Esophagus (tissue), 2 donors: ENCODE measurements around the gene SLIT3. TPM values are rescaled to one million over a fixed set of nuclear protein-coding genes. Genes with fewer than 3 reads are reported as not detected.

Experiments
- H3K27ac ChIP-seq, 2 donors: one replicate each; pipeline ENCODE4 v1.5.1; 2013; ENCODE audit warnings: low read depth in 2 of 2, mild to moderate bottlenecking in 2 of 2, inconsistent platforms in 1 of 2, low read length in 1 of 2, moderate library complexity in 1 of 2
- H3K27me3 ChIP-seq, 2 donors: one replicate each; pipeline ENCODE4 v1.6.1; 2013; ENCODE audit warnings: low read length in 2 of 2, control low read depth in 1 of 2, mild to moderate bottlenecking in 1 of 2; ENCODE audit not compliant: insufficient read depth in 2 of 2, control insufficient read depth in 1 of 2
- H3K36me3 ChIP-seq, 2 donors: one replicate each; pipeline ENCODE4 v1.6.1; 2013; ENCODE audit warnings: low read length in 1 of 2; ENCODE audit not compliant: control insufficient read depth in 2 of 2, insufficient read depth in 2 of 2
- H3K4me1 ChIP-seq, 2 donors: one replicate each; pipeline ENCODE4 v1.6.1; 2013; ENCODE audit warnings: low read length in 1 of 2; ENCODE audit not compliant: control insufficient read depth in 2 of 2, insufficient read depth in 2 of 2
- H3K4me3 ChIP-seq, 2 donors: one replicate each; pipeline ENCODE4 v1.5.1; 2013; ENCODE audit warnings: low read length in 2 of 2, mild to moderate bottlenecking in 2 of 2, low read depth in 1 of 2, moderate library complexity in 1 of 2
- H3K9me3 ChIP-seq, 2 donors: one replicate each; pipeline ENCODE4 v1.6.1; 2013; ENCODE audit warnings: mild to moderate bottlenecking in 2 of 2, low read depth in 1 of 2, low read length in 1 of 2, moderate library complexity in 1 of 2; ENCODE audit not compliant: control insufficient read depth in 2 of 2, insufficient read depth in 1 of 2
- WGBS, 2 donors: extraction: QIAGEN DNeasy Blood & Tissue Kit; methylation state at CpG; one replicate each; pipeline ENCODE4 v1.1.7; 2013; 5-methylcytosine and 5-hydroxymethylcytosine counted together
- polyA plus RNA-seq, 2 donors: library from polyadenylated mRNA; stranded (reverse); fragments of 200-250 nt; gene quantifications; one replicate each; pipeline ENCODE4 v1.2.3, GENCODE V29; 2013
- donor health status: healthy with polysubstance abuse.
- donor health status: Bipolar disorder and iron deficiency.

SLIT3 gene
- polyA plus RNA-seq, 2 donors, result 0.53 to 2.0 TPM

DNA sequence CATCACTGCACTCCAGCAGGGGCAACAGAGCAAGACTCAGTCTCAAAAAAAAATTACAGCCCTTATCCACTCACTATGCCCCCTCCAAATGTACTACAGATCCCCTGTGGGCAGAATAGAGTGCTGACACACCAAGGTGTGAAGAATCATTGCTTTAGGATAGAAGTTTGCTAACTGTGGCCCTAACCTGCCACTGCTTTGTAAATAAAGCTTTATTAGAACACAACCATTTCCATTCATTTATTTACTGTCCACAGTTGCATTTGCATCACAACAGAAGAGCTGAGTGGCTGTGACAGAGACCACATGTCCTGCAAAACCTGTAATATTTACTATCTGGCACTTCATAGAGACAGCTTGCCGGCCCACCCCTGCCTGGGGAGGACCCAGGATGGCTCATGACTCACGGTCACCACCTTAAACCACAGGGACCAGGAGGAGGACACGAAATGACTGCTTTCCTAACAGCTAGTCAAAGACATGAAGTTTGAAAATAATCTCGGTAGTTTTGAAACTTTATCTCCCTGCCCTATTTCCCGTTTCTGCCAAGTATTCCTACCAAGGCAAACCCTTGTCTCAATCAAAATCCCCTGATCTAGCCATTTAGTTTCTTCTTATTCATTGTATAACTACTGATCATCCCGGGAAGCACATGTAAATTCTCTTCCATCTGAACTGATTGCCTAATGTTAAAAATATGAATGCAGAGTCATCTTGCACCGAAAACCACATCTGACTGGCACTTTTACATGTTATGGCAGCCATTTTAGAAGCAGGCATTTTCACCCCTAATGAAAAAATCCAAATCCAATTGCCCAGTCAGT, 206.1 kb downstream of the SLIT3 start:
- H3K27ac ChIP-seq, result no peak overlapping the region
- H3K4me1 ChIP-seq, result peaks cover 0 to 3% of the 10 kb centered on the region in 2 donors
- no peaks in the 10 kb centered on the region for H3K9me3 ChIP-seq
- WGBS, 2 donors, result 77 to 79% methylated on average over 7 of the region's 7 CpGs
- H3K36me3 ChIP-seq, result no peaks in the 10 kb centered on the region
- no peak overlapping the region for H3K4me3 ChIP-seq
- no peaks in the 10 kb centered on the region for H3K27me3 ChIP-seq

DNA sequence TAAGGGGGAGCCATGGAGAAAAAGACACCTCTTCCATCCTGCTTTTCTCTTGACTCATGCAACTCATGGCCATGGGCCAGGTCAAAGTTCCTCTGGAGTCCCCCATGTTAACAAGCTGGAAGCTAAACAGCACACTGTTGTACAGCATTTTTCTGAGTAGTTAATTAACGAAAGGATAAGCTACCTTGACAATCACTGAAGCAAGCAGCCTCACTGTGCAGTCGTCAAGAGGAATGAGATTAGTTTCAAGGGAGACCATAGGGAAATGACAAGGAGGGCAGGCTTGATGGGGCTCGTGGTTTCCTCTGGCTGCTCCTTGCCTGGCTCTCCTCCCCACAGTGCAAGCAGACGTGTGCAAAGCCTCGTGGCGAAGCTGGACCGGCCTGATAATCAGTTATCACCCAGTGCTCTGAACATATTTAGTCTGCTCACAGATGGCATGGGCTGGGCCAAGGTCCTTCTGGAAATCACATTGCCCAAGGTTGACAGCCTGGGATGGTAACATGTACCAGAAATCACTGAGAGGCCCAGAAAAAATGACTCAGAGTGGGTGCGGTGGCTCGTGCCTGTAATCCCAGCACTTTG, 209.5 kb downstream of the SLIT3 start:
- Histone ChIP-seq H3K4me3 (no peak overlapping the region), H3K36me3 (no peaks in the 10 kb centered on the region), H3K9me3 (no peaks in the 10 kb centered on the region), H3K4me1 (peaks cover 0 to 3% of the 10 kb centered on the region in 2 donors), H3K27ac (no peak overlapping the region), H3K27me3 (no peaks in the 10 kb centered on the region)
- WGBS, 2 donors, result 81 to 88% methylated on average over 9 of the region's 9 CpGs

DNA sequence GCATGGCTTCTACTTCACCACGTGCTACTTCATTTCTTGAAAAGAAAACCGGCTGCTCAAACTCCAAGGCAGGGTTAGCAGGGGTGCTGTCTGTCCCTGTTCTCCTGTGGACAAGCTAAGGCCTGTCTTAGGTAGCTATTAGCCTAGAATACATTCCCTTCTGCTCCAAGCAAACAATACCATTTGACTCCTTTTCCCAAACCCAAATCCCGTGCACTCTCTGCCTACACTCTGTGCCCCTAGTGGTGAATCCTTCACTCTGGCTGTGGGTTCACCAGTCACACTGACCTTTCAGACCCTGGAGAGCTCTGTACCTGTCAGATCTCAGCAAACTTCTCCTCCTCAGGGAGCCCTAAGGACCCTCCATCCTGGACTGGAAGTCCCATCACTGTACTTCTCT, 211.6 kb downstream of the SLIT3 start:
- H3K4me3 ChIP-seq, result no peak overlapping the region
- no peaks in the 10 kb centered on the region for H3K36me3 ChIP-seq
- no peaks in the 10 kb centered on the region for H3K27me3 ChIP-seq
- H3K27ac ChIP-seq, result no peak overlapping the region
- H3K9me3 ChIP-seq, result no peaks in the 10 kb centered on the region
- 57 to 67% methylated on average over 3 of the region's 3 CpGs for WGBS, 2 donors
- peaks cover 0 to 3% of the 10 kb centered on the region in 2 donors for H3K4me1 ChIP-seq

DNA sequence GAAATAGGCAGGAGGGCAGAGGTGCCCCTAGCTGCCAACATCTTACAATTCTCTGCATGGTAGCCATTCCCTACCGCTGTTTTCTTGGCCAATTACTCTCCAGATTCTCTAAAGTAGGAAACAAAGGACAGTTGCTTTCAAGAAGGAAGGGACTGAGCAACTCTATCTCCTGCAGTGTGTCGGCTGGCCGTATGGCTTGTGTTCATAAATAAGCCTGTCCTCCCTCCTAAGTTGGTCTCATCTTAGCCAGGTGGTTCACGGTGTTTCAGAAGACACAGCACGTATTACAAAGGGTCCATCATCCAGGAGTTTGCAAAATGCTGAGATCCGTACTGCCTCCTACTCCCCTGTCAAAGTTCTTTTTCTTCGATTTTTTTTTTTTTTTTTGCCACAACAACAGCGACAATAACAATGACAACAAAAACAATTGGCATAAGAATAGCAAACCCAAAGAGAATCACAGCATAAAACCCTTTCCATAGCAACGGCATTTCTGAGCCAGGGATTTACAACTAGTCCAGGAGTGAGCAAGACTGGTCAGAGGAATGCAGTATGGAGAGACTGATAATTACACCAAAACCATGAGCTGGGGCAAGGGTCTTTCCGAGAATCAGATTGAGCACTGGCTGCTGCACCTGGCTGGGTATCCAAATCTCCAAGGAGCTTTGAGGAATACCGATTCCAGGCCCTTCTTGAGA, 212.8 kb downstream of the SLIT3 start:
- 87 to 90% methylated on average over 11 of the region's 11 CpGs for WGBS, 2 donors
- Histone ChIP-seq H3K4me3 (no peak overlapping the region), H3K27ac (no peak overlapping the region), H3K36me3 (no peaks in the 10 kb centered on the region), H3K9me3 (no peaks in the 10 kb centered on the region), H3K27me3 (no peaks in the 10 kb centered on the region), H3K4me1 (peaks cover 0 to 3% of the 10 kb centered on the region in 2 donors)

DNA sequence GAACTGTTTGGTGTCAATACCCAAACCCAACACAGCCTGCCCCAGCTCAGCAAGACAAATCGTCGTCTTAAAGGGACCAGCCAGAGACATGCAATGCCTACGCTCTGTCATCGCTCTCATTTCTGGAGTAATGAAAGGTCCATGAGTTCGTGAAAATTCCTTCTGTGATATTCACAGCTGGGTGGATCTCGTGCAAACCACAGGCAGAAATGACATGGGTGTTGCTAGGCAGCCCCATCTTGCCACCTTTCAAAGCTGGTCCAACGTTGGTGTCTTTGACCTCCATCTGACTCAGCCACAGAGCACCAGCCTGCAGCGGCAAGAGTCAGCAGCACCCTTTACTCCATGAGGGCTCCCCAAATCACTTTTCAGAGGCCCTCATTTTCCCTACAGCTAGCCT, 215.3 kb downstream of the SLIT3 start:
- no peaks in the 10 kb centered on the region for H3K27me3 ChIP-seq
- H3K4me3 ChIP-seq, result no peak overlapping the region
- no peak overlapping the region for H3K27ac ChIP-seq
- peaks cover 0 to 3% of the 10 kb centered on the region in 2 donors for H3K4me1 ChIP-seq
- H3K9me3 ChIP-seq, result no peaks in the 10 kb centered on the region
- WGBS, 2 donors, result 85 to 87% methylated on average over 8 of the region's 8 CpGs
- H3K36me3 ChIP-seq, result no peaks in the 10 kb centered on the region

DNA sequence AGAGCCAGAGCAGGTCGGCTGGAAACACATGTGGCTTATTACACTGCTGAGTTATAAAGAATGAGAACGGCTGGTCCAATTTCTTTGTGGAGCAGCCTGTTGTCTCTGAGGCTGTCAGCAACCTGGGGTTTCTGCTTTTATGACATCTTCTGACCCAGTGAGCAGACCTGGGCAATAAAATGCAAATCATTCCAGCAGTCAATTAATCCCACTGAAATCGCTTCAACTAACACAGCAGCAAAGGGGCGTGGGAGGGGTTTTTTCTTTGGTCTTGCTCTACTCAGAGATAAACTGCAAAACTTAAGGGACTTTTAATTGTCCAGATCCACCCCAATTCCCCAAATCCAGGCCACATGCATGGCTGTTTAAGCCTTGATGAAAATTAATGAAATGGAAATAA, 215.7 kb downstream of the SLIT3 start:
- no peaks in the 10 kb centered on the region for H3K27me3 ChIP-seq
- no peak overlapping the region for H3K4me3 ChIP-seq
- peaks cover 0 to 3% of the 10 kb centered on the region in 2 donors for H3K4me1 ChIP-seq
- no peak overlapping the region for H3K27ac ChIP-seq
- H3K36me3 ChIP-seq, result no peaks in the 10 kb centered on the region
- no peaks in the 10 kb centered on the region for H3K9me3 ChIP-seq
- WGBS, 2 donors, result 80% methylated on average over 4 of the region's 4 CpGs

DNA sequence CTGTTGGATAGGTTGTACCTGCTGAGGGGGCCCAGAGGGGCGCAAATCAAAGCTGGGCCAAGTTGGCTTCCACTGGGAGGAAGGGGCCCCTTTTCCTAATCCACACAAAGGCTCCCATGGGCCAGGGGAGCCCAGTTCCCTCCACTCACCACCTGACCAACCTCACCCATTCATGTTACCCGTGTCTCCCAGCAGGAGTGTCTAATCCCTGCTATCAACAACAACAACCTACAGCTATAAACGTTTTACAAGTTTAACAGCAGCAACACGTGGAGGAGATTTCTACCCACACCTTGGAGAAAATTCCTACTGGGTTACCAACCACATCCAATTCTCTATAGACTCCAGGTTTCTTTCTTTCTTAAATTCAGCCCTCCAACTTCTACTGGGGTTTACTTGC, 216.2 kb downstream of the SLIT3 start:
- Histone ChIP-seq H3K4me1 (peaks cover 0 to 3% of the 10 kb centered on the region in 2 donors), H3K27me3 (no peaks in the 10 kb centered on the region), H3K4me3 (no peak overlapping the region), H3K27ac (no peak overlapping the region), H3K36me3 (no peaks in the 10 kb centered on the region), H3K9me3 (no peaks in the 10 kb centered on the region)
- WGBS, 2 donors, result 68 to 73% methylated on average over 4 of the region's 4 CpGs

DNA sequence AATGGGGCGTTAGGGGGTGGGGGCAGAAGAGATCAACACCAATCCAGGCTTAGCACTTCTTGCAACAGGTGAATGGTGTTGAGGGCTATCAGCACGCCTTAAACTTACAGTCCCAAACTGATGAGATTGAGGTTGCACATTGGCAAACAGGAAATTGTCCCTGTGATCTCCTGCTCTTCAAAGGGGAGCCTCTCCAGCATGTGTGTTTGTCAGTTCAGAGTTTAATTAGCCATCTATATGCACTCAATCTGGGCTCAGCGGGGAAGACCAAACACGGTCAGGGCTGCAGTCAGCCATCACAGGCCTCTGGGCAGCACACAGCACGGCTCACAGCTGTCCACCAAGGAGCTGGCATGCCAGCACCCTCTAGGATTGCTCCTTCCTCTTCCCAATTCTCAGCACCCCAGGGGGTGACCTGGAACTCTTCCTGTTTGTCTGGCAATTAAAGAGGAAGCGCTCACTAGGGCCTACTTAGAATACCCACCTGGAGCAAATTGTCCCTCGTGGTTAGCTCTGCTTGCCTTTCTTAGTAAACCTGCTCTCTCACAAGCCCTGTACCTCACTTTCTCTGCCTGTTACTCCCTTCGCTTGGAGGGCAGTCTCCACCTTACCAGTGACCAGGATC, 217.4 kb downstream of the SLIT3 start:
- Histone ChIP-seq H3K4me1 (no peaks in the 10 kb centered on the region), H3K36me3 (no peaks in the 10 kb centered on the region), H3K27ac (no peak overlapping the region), H3K27me3 (no peaks in the 10 kb centered on the region), H3K4me3 (no peak overlapping the region), H3K9me3 (no peaks in the 10 kb centered on the region)
- WGBS, 2 donors, result 80 to 83% methylated on average over 8 of the region's 8 CpGs

DNA sequence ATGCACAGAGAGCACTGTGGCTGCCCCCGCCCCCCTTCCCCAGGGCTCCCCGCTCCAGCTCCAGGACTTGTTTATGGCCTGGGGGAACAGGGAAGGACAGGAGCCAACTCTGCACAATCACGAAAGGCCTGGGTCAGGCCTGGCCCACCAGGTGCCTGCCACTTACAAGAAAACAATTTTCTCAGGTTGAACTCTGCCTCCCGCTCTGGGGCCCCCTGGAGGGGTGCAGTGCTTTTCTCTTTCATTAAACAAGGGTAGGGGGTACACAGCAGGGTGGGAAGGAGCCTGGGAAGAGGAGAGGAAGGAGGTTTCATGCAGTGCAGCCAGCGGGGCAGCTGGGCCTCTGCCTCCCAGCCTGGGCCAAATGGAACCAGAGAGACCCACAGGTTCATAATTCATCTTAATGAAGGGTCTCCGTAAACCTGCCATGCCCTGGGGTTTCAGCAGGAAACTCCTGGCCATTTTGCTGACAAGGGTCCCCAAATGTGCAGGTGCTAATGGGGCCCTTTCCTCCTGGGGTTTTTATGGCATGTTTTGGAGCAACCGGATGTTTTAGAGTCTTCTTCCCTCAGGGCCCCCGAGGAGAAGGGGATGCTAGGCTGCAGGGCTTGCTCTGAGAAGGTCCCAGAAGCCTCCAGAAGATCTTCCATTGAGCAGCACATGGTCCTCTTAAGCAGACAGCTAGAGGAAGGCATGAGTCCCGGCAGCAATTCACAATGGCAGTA, 219.8 kb downstream of the SLIT3 start:
- Histone ChIP-seq H3K4me1 (no peaks in the 10 kb centered on the region), H3K9me3 (no peaks in the 10 kb centered on the region), H3K27me3 (no peaks in the 10 kb centered on the region), H3K36me3 (no peaks in the 10 kb centered on the region), H3K27ac (no peak overlapping the region), H3K4me3 (no peak overlapping the region)
- WGBS, 2 donors, result 80% methylated on average over 9 of the region's 9 CpGs
